HFFc6 (cell line): ENCODE data around the gene CORIN. TPM values are rescaled to one million over a fixed set of nuclear protein-coding genes. Genes with fewer than 3 reads are reported as not detected.

ENCODE experiments used
- DNase-seq: peaks from one replicate; pipeline ENCODE4 v3.0.0-alpha.2; 2018
- H3K27ac Mint-ChIP-seq: 2 replicates; pipeline ENCODE4 v1.8.0; 2020; ENCODE audit warnings: mild to moderate bottlenecking, mixed read lengths
- H3K27me3 Mint-ChIP-seq: 2 replicates; pipeline ENCODE4 v1.8.0; 2021; ENCODE audit warnings: mild to moderate bottlenecking, moderate library complexity, mixed read lengths; ENCODE audit not compliant: insufficient read depth
- H3K36me3 Mint-ChIP-seq: 2 replicates; pipeline ENCODE4 v1.8.0; 2021; ENCODE audit warnings: low read depth, mixed read lengths
- H3K4me1 Mint-ChIP-seq: 2 replicates; pipeline ENCODE4 v1.8.0; 2020; ENCODE audit warnings: low read depth, mixed read lengths
- H3K4me3 Mint-ChIP-seq: 2 replicates; pipeline ENCODE4 v1.8.0; 2020; ENCODE audit warnings: mild to moderate bottlenecking, moderate library complexity, mixed read lengths
- H3K9me3 Mint-ChIP-seq: 2 replicates; pipeline ENCODE4 v1.8.0; 2020; ENCODE audit warnings: mild to moderate bottlenecking, mixed read lengths
- CTCF ChIP-seq: fragments of 200-600 bp; sonication (generic); IDR thresholded peaks from 2 replicates; pipeline ENCODE4 v1.5.0; 2021; ENCODE audit warnings: antibody characterized with exemption, mild to moderate bottlenecking
- total RNA-seq, 6 experiments: library from RNA; stranded (reverse); fragmentation: NEBNext Ultra II Directional; extraction: Animal tissue kit (Norgen Biotek cat#: 25700); gene quantifications; 2 replicates in 1 of 6; 3 replicates in 5 of 6; pipeline ENCODE4 v1.2.3, GENCODE V29; 2021

The CORIN gene
- total RNA-seq, 6 experiments from 2014 or later, result 0.07 to 1.0 (median 0.31) TPM

DNA sequence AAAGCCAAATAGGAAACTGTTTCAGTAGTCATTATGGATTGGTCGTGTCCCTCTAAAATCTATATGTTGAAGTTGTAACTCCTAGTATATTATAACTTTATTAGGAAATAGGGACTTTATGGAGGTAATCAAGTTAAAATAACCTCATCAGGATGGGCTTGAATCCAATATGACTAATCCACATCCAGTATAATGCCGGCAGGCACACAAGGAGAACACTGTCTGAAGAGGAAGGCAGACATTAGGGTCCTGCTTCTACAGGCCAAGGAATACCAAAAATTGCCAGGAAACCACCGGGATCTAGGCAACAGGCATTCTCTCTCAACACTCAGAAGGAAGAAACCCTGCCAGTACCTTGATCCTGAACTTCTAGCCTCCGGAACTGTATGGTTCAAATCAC lies 222.5 kb downstream of the CORIN start:
- no peaks in the 10 kb centered on the region for H3K27me3 Mint-ChIP-seq
- no peaks in the 10 kb centered on the region for H3K9me3 Mint-ChIP-seq
- H3K4me3 Mint-ChIP-seq, result no peak overlapping the region
- no peak overlapping the region for H3K27ac Mint-ChIP-seq
- no peaks in the 10 kb centered on the region for H3K36me3 Mint-ChIP-seq
- TF ChIP-seq CTCF, result no peak
- DNase-seq, result peak; percentile 12
- peaks cover 24% of the 10 kb centered on the region for H3K4me1 Mint-ChIP-seq

GRCh38 chr4:47612116-47613023 lies 225.5 kb downstream of the CORIN start:
- DNase-seq, result peak; percentile 36
- H3K9me3 Mint-ChIP-seq, result no peaks in the 10 kb centered on the region
- no peaks in the 10 kb centered on the region for H3K36me3 Mint-ChIP-seq
- H3K27me3 Mint-ChIP-seq, result no peaks in the 10 kb centered on the region
- peak overlapping the region; percentile 68 for H3K27ac Mint-ChIP-seq
- H3K4me3 Mint-ChIP-seq, result peak overlapping the region; percentile 58
- H3K4me1 Mint-ChIP-seq, result peaks cover 24% of the 10 kb centered on the region
- no peak for TF ChIP-seq CTCF

GRCh38 chr4:47606482-47606881 lies 231.4 kb downstream of the CORIN start:
- H3K27me3 Mint-ChIP-seq, result no peaks in the 10 kb centered on the region
- H3K27ac Mint-ChIP-seq, result no peak overlapping the region
- H3K9me3 Mint-ChIP-seq, result no peaks in the 10 kb centered on the region
- H3K4me1 Mint-ChIP-seq, result peaks cover 7% of the 10 kb centered on the region
- DNase-seq, result no peak
- TF ChIP-seq CTCF, result no peak
- H3K4me3 Mint-ChIP-seq, result no peak overlapping the region
- H3K36me3 Mint-ChIP-seq, result peaks cover 12% of the 10 kb centered on the region

- Mint-ChIP-seq H3K27me3 (no peaks in the 10 kb centered on the region), H3K4me3 (no peak overlapping the region), H3K36me3 (peaks cover 17% of the 10 kb centered on the region), H3K9me3 (no peaks in the 10 kb centered on the region), H3K27ac (no peak overlapping the region), H3K4me1 (peaks cover 12% of the 10 kb centered on the region; the same call in 1 of the 2 replicates)
- TF ChIP-seq CTCF, result no peak
- no peak for DNase-seq
Measured at GRCh38 chr4:47598896-47599295, 239.0 kb downstream of the CORIN start.

- no peak for TF ChIP-seq CTCF
- H3K4me1 Mint-ChIP-seq, result peaks cover 12% of the 10 kb centered on the region; the same call in 1 of the 2 replicates
- no peaks in the 10 kb centered on the region for H3K27me3 Mint-ChIP-seq
- H3K27ac Mint-ChIP-seq, result no peak overlapping the region
- DNase-seq, result no peak
- H3K9me3 Mint-ChIP-seq, result no peaks in the 10 kb centered on the region
- H3K36me3 Mint-ChIP-seq, result peaks cover 15% of the 10 kb centered on the region
- H3K4me3 Mint-ChIP-seq, result no peak overlapping the region
Measured at GRCh38 chr4:47598320-47598719, 239.5 kb downstream of the CORIN start.
